H1 (cell line): ENCODE results near the gene PMFBP1.

ENCODE experiments used
- EP300 ChIP-seq, 2 experiments: IDR thresholded peaks; 1 replicate in 1 of 2; 2 replicates in 1 of 2; pipeline ENCODE4 v1.6.1; 2011 to 2012; ENCODE audit warnings: low read depth in 2 of 2, low read length in 2 of 2, mild to moderate bottlenecking in 2 of 2, borderline replicate concordance in 1 of 2, inconsistent platforms in 1 of 2, moderate library complexity in 1 of 2
- SP4 ChIP-seq: IDR thresholded peaks from 2 replicates; pipeline ENCODE4 v1.6.1; 2012; ENCODE audit warnings: low read length, inconsistent platforms
- YY1 ChIP-seq: IDR thresholded peaks from 2 replicates; pipeline ENCODE4 v1.6.1; 2011; ENCODE audit warnings: low read depth, mild to moderate bottlenecking, low read length
- TF ChIP-seq, protein P1 (sequence below), 3 experiments: IDR thresholded peaks; 1 replicate in 2 of 3; 2 replicates in 1 of 3; pipeline versions ENCODE4 v1.5.1 to v1.6.1; 2011; ENCODE audit warnings: low read length in 3 of 3, mild to moderate bottlenecking in 3 of 3, inconsistent platforms in 2 of 3, low read depth in 1 of 3, moderate library complexity in 1 of 3; ENCODE audit not compliant: insufficient read depth in 1 of 3; ENCODE audit errors: control extremely low read depth in 1 of 3

DNA sequence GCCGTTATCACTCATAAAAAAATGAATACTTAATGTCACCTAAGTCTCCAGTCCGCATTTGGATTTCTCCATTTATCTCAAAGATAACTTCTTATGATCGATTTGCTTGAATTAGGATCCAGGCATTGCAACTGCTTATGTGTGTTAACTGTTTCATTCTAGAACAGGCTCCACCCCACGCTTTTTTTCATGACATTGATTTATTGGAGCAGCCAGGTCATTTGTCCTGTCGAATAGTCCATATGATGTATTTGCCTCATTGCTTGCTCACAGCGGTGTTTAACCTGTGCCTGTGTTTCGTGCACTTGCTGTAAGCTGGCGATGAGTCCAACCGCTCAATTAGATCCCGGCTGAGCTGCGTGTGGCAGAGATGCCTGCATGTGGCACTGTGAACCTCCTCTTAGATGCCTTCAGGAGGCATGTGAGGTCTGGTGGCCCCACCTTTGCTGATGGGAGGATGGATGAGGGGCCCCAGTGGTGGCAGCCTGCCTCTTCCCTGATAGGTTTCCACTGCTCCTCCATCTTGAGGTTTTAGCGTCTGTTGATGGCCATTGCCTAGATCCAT lies 61.9 kb downstream of the PMFBP1 start:
- TF ChIP-seq EP300 (IDR thresholded peaks at IDR 0.05; ENCODE audit: borderline replicate concordance in 1 of 2, low read depth in 2 of 2, low read length in 2 of 2), result no peak
- TF ChIP-seq, protein P1, sequence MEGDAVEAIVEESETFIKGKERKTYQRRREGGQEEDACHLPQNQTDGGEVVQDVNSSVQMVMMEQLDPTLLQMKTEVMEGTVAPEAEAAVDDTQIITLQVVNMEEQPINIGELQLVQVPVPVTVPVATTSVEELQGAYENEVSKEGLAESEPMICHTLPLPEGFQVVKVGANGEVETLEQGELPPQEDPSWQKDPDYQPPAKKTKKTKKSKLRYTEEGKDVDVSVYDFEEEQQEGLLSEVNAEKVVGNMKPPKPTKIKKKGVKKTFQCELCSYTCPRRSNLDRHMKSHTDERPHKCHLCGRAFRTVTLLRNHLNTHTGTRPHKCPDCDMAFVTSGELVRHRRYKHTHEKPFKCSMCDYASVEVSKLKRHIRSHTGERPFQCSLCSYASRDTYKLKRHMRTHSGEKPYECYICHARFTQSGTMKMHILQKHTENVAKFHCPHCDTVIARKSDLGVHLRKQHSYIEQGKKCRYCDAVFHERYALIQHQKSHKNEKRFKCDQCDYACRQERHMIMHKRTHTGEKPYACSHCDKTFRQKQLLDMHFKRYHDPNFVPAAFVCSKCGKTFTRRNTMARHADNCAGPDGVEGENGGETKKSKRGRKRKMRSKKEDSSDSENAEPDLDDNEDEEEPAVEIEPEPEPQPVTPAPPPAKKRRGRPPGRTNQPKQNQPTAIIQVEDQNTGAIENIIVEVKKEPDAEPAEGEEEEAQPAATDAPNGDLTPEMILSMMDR (IDR thresholded peaks at IDR 0.05; ENCODE audit: control extremely low read depth in 1 of 3, insufficient read depth in 1 of 3, low read depth in 1 of 3, low read length in 3 of 3), result no peak
- no peak for TF ChIP-seq SP4
- no peak for TF ChIP-seq YY1
